H1 (cell line): ENCODE results near the gene NUDC.
"Not testable (repeated sequence)": the region's sequence is repeated elsewhere in the genome, so short reads cannot be mapped to it uniquely, and the experiment has no call there.

Experiments
- EP300 ChIP-seq, 2 experiments: IDR thresholded peaks; 1 replicate in 1 of 2; 2 replicates in 1 of 2; pipeline ENCODE4 v1.6.1; 2011 to 2012; ENCODE audit warnings: low read depth in 2 of 2, low read length in 2 of 2, mild to moderate bottlenecking in 2 of 2, borderline replicate concordance in 1 of 2, inconsistent platforms in 1 of 2, moderate library complexity in 1 of 2
- POLR2A ChIP-seq, 2 experiments: IDR thresholded peaks; 1 replicate in 1 of 2; 2 replicates in 1 of 2; pipeline ENCODE4 v1.6.1; 2011; ENCODE audit warnings: low read depth in 2 of 2, low read length in 2 of 2, mild to moderate bottlenecking in 2 of 2; ENCODE audit errors: control extremely low read depth in 1 of 2

GRCh38 chr1:26948725-26949057, 27.1 kb downstream of the NUDC start:
- TF ChIP-seq POLR2A (IDR thresholded peaks at IDR 0.05; ENCODE audit: control extremely low read depth in 1 of 2, low read depth in 2 of 2, low read length in 2 of 2); EP300 (IDR thresholded peaks at IDR 0.05; ENCODE audit: borderline replicate concordance in 1 of 2, low read depth in 2 of 2, low read length in 2 of 2): not testable (repeated sequence)
